GM21526 (cell line): ENCODE data around the gene ATP11A.

Experiments
- ATAC-seq: cut with Tn5 transposase; IDR thresholded peaks from one replicate; pipeline ENCODE4 v1.9.1; 2021; ENCODE audit warnings: moderate library complexity; ENCODE audit not compliant: unreplicated experiment, low FRiP score

The ATP11A gene

GRCh38 chr13:112737294-112737693, 47.5 kb downstream of the ATP11A start:
- ATAC-seq, result no peak

- no peak for ATAC-seq
Observed at GRCh38 chr13:112738606-112739005, 48.8 kb downstream of the ATP11A start.

- ATAC-seq, result no peak
Observed at GRCh38 chr13:112740502-112741131, 50.8 kb downstream of the ATP11A start.

- no peak for ATAC-seq
Observed at GRCh38 chr13:112741185-112741755, 51.4 kb downstream of the ATP11A start.

- no peak for ATAC-seq
Observed at GRCh38 chr13:112741835-112742570, 52.2 kb downstream of the ATP11A start.

GRCh38 chr13:112742583-112742982, 52.7 kb downstream of the ATP11A start:
- ATAC-seq, result no peak

- no peak for ATAC-seq
Observed at GRCh38 chr13:112743451-112744167, 53.8 kb downstream of the ATP11A start.

- ATAC-seq, result no peak
Observed at GRCh38 chr13:112744168-112745021, 54.6 kb downstream of the ATP11A start.

GRCh38 chr13:112746044-112746443, 56.2 kb downstream of the ATP11A start:
- no peak for ATAC-seq

GRCh38 chr13:112747256-112747655, 57.4 kb downstream of the ATP11A start:
- ATAC-seq, result no peak

GRCh38 chr13:112748947-112749735, 59.3 kb downstream of the ATP11A start:
- ATAC-seq, result no peak

- ATAC-seq, result no peak
Observed at GRCh38 chr13:112750570-112750969, 60.7 kb downstream of the ATP11A start.

GRCh38 chr13:112751617-112752016, 61.8 kb downstream of the ATP11A start:
- no peak for ATAC-seq

GRCh38 chr13:112752211-112752610, 62.4 kb downstream of the ATP11A start:
- no peak for ATAC-seq

- no peak for ATAC-seq
Observed at GRCh38 chr13:112752711-112753541, 63.1 kb downstream of the ATP11A start.

- ATAC-seq, result no peak
Observed at GRCh38 chr13:112753833-112754232, 64.0 kb downstream of the ATP11A start.

GRCh38 chr13:112754281-112755025, 64.6 kb downstream of the ATP11A start:
- no peak for ATAC-seq

GRCh38 chr13:112755331-112755730, 65.5 kb downstream of the ATP11A start:
- no peak for ATAC-seq
